Measurements from ENCODE around the gene SMC3. TPM values are rescaled to one million over a fixed set of nuclear protein-coding genes. Genes with fewer than 3 reads are reported as not detected.
A peak's percentile ranks its signal among the peaks of the same experiment; 100 is the strongest.
"Not testable (repeated sequence)": the region's sequence is repeated elsewhere in the genome, so short reads cannot be mapped to it uniquely, and the experiment has no call there.

Gene SMC3
- total and polyA plus RNA-seq, 2 of the 4 experiments (the other 2 are of a cell fraction) = 15.0 to 15.2 TPM

- ATAC-seq (ENCODE audit: low read depth); H3K18ac ChIP-seq (ENCODE audit: low read depth, low read length); POLR2A ChIA-PET (ENCODE audit: unreplicated experiment); H4K8ac ChIP-seq (ENCODE audit: low read depth in 2 of 2, low read length in 2 of 2); H2AK9ac ChIP-seq (replicated peaks; ENCODE audit: low read depth, low read length, poor library complexity); H4K20me1 ChIP-seq (ENCODE audit: insufficient read depth, low read length); H2AFZ ChIP-seq (replicated peaks; ENCODE audit: low read length, poor library complexity); H3K56ac ChIP-seq (ENCODE audit: extremely low read depth, insufficient read depth, low read length); H3K9ac ChIP-seq (ENCODE audit: low read depth, low read length); H3K9me1 ChIP-seq (ENCODE audit: insufficient read depth, low read length); DNase-seq; dilution Hi-C loops (cut with HindIII; ENCODE audit: low sequenced_read_pairs, unreplicated experiment); H3K27ac ChIP-seq (ENCODE audit: insufficient read depth, low read length); in situ Hi-C loops (cut with MboI; ENCODE audit: low sequenced_read_pairs); H2BK20ac ChIP-seq (ENCODE audit: low read depth, low read length); H4K5ac ChIP-seq (ENCODE audit: low read depth, low read length); H3K79me1 ChIP-seq (ENCODE audit: low read depth in 1 of 2, low read length in 2 of 2); H4K91ac ChIP-seq (ENCODE audit: insufficient read depth, low read depth, low read length); H2BK15ac ChIP-seq (ENCODE audit: low read depth, low read length); H3K23ac ChIP-seq (ENCODE audit: low read depth, low read length); H2BK120ac ChIP-seq (ENCODE audit: low read depth, low read length); H3K4ac ChIP-seq (ENCODE audit: low read depth, low read length); H3K4me1 ChIP-seq (ENCODE audit: control insufficient read depth, insufficient read depth, low read length); H3K4me2 ChIP-seq (ENCODE audit: low read depth, low read length); H3K9me3 ChIP-seq (ENCODE audit: control insufficient read depth, insufficient read depth, low read length); H3K4me3 ChIP-seq (ENCODE audit: insufficient read depth, low read depth, low read length); H3K14ac ChIP-seq (replicated peaks; ENCODE audit: low read depth, low read length); H2BK5ac ChIP-seq (ENCODE audit: low read depth, low read length, poor library complexity, severe bottlenecking); BruUV-seq (replicated peaks); H2AK5ac ChIP-seq (ENCODE audit: low read depth, low read length); H3K36me3 ChIP-seq (ENCODE audit: control insufficient read depth, insufficient read depth, low read length): not testable (repeated sequence)
- CTCF ChIA-PET = interaction anchor here (1.2 to 2.3 kb wide), 2 partner anchors 29 to 32 kb away, joined by 3 to 11 read pairs; no protein-coding TSS in a partner anchor
- no CpG with 5 or more reads among the region's 6 CpGs for WGBS, 2 experiments (ENCODE audit: extremely low coverage in 2 of 2, insufficient read length in 1 of 2)
- peaks cover 33% of the 10 kb centered on the region for H3K27me3 ChIP-seq (ENCODE audit: control insufficient read depth, insufficient read depth, low read length)
- intact Hi-C loops (cut with micrococcal nuclease) = loop anchor here (5.0 kb wide), 1 partner anchor 42 kb away; no protein-coding TSS in a partner anchor
- peak; percentile 72 for TF ChIP-seq MAFK (IDR thresholded peaks at IDR 0.05; ENCODE audit: low read depth, low read length)
Measured at GRCh38 chr10:110639858-110640257, 72.4 kb downstream of the SMC3 start.
